GM13976 (cell line): ENCODE results near the gene CEP162.
"Not testable (repeated sequence)": the region's sequence is repeated elsewhere in the genome, so short reads cannot be mapped to it uniquely, and the experiment has no call there.

Experiments
- DNase-seq: peaks from one replicate; pipeline ENCODE4 v3.0.0; 2012; ENCODE audit warnings: low spot score
- CTCF ChIP-seq: IDR thresholded peaks from 2 replicates; pipeline ENCODE4 v1.5.1; 2012; ENCODE audit warnings: borderline replicate concordance, mild to moderate bottlenecking; ENCODE audit not compliant: insufficient read depth; ENCODE audit errors: extremely low read depth, missing control alignments, control extremely low read depth
- in situ Hi-C: fragments of 300-500 bp; cut with MboI; formaldehyde crosslinking; loops from one replicate; pipeline ENCODE4 v1.12.0; 2022; ENCODE audit warnings: low sequenced_read_pairs, mixed read lengths, inconsistent platforms; ENCODE audit not compliant: unreplicated experiment

The CEP162 gene

GRCh38 chr6:84213217-84213616, 14.2 kb downstream of the CEP162 start:
- TF ChIP-seq CTCF = no peak
- in situ Hi-C loops = no loop called here

GRCh38 chr6:84204011-84204410, 23.4 kb downstream of the CEP162 start:
- no peak for TF ChIP-seq CTCF
- in situ Hi-C loops = no loop called here
- no peak for DNase-seq

More at GRCh38 chr6:84213217-84213616, 14.2 kb downstream of the CEP162 start:
- DNase-seq = no peak

- not testable (repeated sequence) for DNase-seq
Observed at GRCh38 chr6:84199987-84200386, 27.5 kb downstream of the CEP162 start.

GRCh38 chr6:84197708-84198107, 29.7 kb downstream of the CEP162 start:
- in situ Hi-C loops = no loop called here
- no peak for TF ChIP-seq CTCF
- no peak for DNase-seq

More at GRCh38 chr6:84199987-84200386, 27.5 kb downstream of the CEP162 start:
- in situ Hi-C loops = not testable (repeated sequence)

GRCh38 chr6:84193114-84193708, 34.2 kb downstream of the CEP162 start:
- no peak for DNase-seq
- TF ChIP-seq CTCF = no peak
- in situ Hi-C loops = no loop called here

DNA sequence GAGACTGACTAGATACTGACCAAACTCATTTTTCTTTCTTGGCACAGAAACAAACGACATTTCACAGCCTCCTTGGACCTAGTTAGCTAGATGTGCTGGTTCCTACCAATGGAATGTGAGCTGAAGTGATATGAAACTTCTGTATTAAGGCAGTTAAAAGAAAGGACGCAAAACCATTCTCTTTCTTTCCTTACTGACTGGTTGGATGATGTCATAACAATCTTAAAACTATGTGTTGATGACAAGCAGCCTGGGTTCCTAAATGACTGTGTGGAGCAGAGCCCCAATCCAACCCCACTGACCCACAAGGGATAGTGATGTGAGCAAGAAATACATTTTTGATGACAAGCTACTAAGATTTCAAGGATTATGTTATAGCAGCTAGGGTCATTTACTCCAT, 35.6 kb downstream of the CEP162 start:
- DNase-seq = no peak
- TF ChIP-seq CTCF = no peak
- in situ Hi-C loops = no loop called here

DNA sequence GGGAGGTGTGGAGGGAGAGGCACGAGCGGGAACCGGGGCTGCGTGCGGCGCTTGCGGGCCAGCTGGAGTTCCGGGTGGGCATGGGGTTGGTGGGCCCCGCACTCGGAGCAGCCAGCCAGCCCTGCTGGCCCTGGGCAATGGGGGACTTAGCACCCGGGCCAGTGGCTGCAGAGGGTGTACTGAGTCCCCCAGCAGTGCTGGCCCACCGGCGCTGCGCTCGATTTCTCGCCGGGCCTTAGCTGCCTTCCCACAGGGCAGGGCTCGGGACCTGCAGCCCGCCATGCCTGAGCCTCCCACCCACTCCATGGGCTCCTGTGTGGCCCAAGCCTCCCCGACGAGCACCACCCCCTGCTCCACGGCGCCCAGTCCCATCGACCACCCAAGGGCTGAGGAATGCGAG, 38.1 kb downstream of the CEP162 start:
- DNase-seq, in situ Hi-C loops: not testable (repeated sequence)

DNA sequence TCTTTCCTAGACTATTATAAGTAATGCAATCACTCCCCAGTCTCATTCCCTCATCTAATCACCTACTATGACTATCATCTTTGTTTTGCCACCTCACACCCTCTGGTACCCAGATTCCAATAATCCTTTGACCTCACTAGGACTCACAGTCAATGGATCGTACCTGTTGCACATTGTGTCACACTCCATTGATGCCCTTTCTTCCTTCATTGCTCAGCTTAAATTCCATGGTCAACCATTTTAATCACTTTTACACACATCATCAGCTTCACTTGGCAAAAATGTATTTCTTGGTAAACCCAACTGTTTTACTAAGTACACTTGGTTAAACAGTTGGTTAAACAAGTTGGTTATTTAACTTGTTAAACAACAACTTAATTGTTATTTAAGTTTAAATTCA, 44.0 kb downstream of the CEP162 start:
- DNase-seq = no peak
- no peak for TF ChIP-seq CTCF
- in situ Hi-C loops = no loop called here
